Measurements from ENCODE around the gene NELFA.

Gene NELFA

DNA sequence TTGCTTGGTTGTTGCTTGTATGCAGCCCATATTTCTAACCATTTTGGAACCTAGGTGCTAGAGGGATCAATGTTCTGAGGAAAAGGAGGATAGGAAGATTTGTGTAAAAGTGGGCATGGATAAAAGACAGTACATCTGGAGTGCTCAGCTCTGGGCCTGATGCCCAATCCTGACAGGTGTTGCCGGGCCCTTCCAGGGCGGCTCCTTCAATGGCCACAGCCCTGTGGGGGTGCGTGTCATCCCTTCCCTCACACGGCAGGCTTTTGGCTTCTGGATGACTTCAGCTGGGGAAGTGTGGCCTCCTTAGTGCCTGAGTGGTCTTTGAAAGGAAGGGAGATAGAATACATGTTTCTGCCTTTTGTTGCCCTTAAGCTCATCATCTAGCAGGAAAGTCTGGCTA lies 47.2 kb downstream of the NELFA start:
- no peak for DNase-seq

DNA sequence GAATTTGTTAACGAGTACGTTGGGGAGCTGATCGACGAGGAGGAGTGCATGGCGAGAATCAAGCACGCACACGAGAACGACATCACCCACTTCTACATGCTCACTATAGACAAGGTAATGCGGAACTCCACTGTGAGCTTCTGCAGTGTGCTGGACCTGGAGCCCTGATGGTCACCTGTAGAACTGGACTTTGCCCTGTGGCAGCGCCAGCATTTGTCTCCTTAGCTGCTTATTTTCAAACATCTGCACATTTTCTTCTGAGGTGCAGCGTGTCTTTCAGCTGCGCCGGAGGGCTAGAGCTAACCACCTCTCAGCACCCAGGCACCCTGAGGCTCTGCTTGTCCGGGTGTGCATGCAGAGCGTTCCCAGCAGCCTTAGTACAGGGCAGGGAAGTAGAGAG lies 47.7 kb downstream of the NELFA start:
- no peak for DNase-seq

DNA sequence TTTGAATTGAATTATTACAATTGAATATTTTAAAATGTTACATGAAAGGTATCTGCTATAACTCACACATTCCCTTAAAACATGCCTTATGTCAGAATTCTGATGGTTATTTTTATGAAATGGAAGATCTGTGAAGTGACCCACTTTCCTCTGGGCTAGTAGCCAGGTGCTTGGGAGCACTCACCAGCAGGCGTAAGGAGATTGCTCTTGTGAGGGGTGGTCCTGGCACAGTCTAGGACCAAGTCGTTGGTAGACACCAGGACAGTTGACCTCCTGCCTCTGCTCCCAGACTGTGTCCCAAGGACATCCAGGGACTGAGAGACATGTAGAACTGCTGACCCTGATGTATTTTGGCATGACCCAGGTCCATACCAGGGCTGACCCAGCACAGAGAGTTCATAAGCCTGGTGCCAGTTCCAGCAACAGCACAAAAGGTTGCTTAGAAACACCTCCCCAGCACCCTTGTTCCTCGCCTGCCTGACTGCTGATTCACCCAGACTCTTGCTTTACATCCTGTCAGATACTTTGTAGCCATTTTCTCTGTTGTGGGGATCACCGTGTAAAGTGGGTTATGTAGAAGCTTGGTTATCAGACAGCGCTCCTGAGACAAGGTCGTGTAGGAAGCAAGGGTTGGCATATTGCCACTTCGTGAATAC lies 48.5 kb downstream of the NELFA start:
- no peak for DNase-seq

DNA sequence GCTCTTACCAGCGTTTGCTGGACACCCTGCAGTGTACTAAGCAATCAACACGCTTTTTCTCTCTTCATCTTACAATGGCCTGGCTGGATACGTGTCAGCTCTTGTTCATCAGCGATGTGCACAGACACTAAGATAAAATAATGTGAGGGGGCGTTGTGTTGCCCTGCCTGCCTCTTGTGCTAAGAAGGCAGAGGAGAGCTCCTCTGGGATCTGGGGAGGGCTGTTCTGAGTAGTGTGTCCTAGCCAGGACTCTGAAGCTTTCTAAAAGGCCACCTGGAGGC lies 49.7 kb downstream of the NELFA start:
- no peak for DNase-seq

DNA sequence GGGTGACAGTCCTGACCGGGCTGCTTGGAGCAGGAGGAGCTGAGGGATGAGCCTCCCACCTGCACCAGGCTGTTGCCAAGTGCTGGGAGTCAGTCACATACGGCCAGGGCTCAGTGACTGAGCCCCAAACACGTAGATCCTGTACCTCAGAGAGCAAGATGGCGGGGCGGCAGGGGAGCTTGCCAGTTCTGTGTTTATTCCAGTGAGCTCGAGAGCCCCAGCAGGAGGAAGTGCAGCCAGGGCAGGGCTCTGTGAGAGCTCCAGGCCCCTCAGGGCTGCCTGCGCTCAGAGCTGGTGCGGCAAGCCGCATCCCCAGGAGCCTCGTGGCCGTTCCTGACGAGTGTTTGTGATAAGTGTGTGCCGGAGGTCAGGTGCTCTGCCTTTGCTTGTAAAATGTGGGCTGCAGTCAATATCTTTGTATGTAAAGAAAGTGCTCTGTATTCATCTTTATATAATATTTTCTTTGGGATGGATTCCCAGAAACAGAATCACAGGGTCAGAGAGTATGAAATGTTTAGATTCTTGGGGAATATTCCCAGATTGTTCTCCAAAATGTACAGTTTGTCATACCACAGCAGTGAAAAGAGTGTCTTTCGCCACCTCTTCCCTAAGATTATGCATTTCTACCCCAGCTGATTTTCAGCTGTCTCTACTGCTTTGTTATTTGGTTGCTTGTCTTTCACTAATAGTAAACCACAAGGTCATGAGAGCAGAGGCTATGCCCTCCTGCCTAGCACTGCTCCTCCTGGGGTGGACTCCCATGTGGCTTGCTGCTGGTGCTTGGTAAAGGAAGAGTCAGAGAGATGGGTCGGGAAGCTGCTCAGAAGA lies 50.3 kb downstream of the NELFA start:
- no peak for DNase-seq

DNA sequence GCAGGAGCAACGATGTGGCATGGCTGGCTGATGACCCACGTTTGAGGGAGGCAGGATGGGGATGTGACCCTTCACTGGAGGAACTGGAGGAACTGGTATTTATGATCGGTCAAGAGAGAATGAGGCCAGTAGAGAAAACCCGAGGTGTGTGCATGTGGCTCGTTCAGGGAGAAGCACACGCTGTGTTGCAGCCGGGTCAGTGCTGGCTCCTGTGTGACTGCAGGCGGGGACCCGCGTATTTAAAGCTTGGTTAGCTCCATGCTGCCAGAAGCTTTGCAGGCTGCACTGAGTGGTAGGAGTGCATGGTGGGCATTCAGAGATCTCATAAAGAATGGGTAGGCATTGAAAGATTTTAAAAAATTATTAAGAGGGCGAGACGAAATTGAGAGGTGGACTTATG lies 52.1 kb downstream of the NELFA start:
- no peak for DNase-seq

DNA sequence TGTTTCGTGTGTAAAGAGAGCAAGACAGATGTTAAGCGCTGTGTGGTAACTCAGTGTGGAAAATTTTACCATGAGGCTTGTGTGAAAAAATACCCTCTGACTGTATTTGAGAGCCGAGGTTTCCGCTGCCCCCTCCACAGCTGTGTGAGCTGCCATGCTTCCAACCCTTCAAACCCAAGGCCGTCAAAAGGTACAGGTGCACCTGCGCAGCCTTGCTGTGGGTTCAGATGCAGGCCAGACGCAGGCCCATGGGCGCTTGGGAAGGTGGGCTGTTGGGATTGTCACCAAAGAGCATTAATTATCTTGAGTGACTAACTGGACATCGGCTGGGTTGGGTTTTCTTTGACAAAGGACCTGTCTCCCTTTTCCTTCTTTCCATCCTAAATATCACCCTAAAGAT lies 55.4 kb downstream of the NELFA start:
- DNase-seq: no peak

DNA sequence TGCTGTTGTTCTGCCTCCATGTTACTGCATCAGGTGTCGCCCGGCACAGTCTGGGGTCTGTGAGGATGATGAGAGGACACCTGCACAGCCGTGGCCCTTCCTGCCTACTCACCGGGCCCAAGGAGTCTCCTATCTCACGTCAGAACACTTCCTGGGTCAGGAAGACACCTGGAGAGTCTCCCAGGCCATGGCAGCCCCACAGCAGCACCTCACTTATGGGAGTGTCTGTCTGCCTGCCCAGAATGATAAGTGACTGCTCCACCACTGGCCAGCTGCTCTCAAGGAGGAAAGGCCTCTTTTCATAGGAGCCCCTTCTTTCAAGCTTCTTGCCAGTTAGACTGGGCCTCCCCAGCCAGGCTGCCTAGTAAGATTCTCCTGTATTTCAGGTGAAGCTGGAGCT lies 56.1 kb downstream of the NELFA start:
- no peak for DNase-seq

DNA sequence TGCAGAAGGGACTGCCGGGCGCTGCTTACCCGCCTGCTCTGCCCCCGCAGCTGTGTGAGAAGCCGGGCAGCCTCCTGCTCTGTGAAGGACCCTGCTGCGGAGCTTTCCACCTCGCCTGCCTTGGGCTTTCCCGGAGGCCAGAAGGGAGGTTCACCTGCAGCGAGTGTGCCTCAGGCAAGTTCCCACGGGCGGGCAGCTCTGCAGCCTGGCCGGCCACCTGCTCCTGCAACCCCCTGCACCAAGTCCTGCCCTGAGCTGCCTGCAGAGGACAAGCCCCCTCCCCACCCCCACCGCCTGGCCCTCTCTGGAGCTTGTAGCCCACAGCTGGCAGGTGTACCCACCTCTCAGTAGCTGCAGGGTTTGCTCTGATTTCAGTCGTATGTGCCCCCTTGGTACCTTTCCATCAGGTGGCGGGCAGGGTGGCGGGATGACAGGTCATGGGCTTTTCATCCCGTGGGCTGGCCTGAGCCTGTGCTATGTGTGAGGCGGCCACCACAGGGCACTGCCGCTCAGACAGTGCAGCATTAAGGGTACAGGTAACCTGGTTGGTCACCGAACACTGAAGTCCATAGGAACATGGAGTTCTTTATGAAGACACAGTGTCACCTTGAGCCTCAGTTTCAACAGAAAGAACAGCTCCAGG lies 56.6 kb downstream of the NELFA start:
- DNase-seq: no peak

DNA sequence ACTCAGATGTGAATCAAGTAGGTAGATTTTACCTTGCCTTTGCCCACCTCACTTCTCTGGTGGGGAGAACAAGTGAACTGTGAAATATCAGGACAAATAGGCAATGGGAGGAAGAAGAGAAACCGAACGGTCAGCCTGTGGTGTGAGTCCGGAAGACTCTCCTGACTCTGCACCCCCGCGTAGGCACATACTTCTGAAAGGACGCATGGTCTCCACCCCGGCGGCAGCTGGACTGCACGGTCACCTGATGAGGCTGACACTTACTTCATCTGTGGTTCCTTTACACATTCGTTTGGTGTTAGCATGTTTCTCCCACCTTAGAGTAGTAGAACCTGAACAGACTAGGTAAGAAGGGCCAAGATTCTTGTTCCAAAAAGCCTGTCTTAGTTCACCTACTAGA lies 58.4 kb downstream of the NELFA start:
- DNase-seq: no peak

DNA sequence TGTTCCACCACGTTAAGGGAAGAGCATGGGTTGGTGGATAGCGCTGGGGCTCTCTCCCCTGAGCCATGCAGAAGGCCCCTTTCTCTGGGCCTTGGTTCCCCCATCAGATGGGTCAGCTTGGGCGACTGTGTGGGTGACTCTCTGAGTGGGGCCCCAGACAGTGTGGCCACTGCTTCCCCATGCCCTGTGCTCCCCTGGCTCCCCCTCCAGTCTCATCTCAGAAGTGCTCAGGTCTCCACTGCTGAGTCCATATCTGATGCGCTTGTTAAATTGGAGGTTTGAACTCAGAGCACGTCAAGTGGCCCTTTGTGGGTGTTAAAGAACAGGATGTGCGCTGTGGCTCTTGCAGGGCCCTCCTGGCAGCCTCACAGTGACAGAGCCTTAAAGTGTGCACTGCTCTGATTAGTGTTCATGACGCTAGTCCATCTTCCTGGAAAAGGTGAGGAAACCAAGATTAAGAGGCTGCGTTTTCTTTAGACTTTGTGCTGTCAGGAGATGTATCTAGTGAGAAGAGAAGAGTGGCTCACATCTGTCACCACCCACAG lies 59.8 kb downstream of the NELFA start:
- DNase-seq: no peak

DNA sequence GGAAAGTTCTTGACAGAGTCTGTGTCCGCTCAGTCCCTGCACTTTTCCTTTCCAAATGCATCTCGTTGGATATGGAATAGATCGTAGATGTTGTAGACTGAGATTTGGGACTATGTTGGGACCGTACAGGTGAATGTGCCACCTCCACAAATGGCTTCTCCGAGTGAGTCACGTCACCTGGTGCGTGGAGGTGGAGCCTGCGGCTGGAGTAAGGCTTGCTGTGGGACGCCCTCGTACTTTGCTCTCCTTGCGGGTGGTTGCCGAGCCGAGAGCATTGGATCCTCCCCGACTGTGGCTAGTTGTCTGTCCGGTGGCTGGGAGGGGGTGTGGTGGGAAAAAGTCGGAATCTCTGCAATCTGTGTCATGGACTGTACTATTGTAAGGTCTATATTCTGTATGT lies 60.5 kb downstream of the NELFA start:
- DNase-seq: no peak

DNA sequence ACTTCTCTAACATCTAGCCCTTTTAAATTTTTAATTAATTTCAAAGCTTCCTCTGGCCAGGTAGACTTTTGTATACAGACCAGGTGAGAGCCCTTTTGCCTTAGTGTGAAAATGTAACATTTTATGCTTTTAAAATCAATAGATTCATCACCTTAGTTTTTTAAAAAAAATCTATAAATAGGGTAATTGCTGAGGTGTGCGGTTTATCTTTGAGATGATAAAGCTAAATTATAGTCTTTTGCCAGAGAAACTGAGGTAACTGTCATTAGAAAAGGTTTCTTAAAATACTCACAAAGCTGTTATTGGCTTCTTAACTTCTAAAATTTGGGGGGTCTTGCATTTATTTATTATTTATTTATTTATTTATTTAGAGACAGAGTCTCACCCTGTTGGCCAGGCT lies 62.9 kb downstream of the NELFA start:
- DNase-seq: no peak

DNA sequence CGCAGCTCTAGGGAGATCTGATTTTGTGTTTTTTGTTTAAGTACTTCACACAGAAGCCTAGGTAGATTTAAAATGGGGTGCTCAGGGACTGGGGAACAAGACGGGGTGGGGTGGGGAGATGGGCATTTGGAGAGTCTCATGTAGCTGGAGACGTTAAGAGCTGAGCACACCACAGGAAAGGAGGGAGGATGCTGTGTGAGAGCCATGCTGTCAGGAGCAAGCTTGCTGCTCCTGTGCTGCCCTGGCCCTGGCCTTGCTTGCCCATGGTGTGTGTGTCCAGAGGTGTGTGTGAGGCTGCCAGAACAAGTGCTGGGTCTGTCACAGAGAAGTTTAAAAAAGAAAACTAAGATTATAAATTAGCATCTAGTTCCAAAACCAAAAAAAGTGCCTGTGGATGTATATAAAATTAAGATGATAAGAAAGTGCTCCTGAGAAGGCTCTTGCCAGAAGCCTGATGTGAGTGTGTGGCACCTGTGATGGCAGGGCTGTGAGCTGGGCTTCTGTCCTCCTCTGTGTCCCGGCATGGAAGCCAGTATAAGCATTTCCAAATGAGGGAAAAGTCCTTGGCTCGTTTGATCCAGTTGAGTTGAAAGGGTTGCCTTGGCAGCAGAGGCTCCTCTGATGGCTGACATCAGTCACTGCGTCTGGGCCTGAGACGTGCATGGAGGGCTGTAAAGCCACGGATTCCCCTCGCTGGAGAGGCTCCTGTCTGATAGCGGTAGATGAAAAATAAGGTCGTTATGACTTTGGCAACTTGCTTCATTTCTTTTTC lies 63.5 kb downstream of the NELFA start:
- DNase-seq: no peak

DNA sequence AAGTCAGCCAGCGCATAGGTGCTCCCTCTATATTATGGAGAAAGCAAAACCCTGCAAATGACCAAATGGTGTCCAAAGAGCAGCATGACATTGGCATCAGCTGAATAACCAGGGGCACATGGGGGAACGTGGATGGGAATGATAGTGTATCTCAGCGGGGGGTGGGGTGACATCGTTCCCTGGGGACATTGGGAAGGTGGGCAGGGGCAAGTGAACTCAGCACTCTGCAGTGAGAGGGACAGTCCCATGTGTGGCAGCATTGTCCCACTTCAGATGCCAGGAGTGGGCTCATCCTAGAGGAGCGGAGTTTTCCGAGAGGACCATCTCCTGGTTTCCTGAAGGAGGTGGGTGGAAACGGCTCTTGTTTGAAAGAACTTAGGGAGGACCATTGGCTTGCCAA lies 64.8 kb downstream of the NELFA start:
- DNase-seq: no peak

DNA sequence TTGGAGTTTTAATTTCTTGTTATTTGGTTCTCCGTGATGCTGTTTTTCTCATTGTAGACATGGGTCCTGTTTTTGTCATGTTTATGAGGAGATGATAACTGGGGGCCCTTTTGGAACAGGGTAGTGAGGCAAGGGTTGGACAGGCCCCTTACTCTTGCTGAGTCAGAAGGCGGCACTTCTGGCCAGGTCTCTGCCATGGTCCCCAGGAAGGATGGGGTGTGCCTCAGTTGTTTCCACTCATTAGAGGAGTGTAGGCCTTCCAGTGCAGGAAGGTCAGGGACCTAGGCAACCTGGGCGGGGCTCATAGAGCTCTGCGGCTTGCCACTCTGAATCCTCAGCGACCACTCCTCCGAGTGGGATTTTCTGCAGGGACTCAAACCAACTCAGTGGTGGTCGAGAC lies 68.2 kb downstream of the NELFA start:
- no peak for DNase-seq

DNA sequence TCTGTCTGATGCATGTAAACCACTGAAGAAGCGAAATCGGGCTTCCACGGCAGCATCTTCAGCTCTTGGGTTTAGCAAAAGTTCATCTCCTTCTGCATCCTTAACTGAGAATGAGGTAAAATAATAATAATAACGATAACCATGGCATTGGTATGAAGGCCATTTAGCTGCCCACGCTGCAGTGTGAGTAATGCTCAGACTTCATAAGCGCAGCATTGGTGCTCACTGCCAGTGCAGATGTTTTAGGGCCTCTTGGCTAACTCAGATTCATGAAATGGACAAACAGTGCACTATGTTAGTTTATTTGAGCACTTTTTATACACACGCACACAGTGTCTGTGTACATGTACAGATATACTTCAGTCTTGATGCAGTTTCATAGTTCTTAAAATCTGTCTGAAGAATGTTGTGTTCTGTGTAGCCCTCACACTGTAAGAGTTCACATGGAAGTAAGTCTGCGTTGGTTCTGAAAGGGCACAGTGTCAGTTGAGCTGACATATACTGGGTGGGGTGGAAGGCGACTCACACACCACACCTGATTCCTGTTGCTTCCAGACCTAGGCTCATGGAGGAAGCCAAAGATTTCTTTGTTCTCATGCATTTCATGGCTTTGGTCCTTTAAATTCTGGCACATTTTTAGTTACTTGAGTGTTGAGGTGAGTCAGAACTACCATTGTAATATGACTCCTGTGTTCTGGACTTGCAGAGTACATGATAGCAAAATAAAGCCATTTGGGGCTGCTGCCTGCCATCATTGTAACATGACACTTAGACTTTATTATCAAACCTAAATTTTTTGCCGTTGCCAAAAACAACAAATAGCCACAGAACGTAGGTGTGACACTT lies 68.9 kb downstream of the NELFA start:
- no peak for DNase-seq

DNA sequence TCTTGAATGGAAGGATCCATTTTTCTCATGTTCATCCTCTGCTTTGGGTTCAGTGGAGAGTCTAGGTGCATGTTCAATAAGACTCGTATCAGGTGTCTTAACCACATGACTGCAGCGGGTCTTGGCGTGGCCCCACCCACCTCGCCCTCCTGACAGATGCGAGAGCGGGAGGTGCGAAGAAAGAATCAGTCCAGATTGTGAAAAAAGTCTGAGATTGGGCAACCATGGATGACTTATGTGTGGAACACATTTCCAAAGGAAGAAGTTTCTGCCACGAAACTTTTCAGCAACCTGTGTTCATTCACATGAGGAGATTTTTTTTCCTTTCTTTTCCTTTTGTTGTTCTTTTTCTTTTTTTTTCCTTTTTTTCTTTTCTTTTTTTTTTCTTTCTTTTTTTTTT lies 70.7 kb downstream of the NELFA start:
- no peak for DNase-seq

DNA sequence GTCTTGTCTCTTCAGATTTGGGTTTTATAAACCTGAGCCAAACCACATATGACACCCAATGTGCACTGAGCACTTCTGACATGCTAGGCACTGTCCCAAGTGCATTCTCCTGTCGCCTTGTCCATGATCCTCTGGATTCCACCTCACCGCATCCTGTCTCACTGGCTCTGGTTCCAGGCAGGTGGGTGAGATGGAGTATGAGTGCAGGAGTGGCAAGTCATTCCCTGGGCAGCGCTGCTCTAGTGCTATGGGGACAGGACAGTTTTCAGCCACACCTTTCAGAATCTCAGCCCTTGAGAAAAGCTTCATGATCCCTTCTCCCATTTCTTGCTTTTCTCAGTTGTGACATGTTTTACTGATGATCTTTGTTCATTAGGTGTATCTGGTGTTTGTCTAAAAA lies 71.2 kb downstream of the NELFA start:
- DNase-seq: no peak

DNA sequence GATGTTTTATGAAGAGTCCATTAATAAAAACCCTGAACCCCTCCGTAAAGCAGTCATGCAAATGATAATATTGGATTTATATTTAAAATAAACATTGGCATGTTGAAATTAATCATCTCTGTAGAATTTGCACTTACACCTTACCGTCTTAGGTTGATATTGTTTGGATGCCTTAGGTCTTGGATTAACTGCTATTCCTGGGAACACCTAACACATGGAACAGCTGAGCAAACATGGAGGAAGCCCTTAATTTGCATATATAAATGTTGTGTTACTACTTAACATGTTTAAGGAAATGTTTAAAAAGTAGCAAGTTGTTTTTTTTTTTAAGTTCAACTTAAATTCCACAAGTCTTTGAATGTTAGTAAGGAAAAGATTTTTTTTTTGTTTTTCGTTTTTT lies 75.1 kb downstream of the NELFA start:
- no peak for DNase-seq

DNA sequence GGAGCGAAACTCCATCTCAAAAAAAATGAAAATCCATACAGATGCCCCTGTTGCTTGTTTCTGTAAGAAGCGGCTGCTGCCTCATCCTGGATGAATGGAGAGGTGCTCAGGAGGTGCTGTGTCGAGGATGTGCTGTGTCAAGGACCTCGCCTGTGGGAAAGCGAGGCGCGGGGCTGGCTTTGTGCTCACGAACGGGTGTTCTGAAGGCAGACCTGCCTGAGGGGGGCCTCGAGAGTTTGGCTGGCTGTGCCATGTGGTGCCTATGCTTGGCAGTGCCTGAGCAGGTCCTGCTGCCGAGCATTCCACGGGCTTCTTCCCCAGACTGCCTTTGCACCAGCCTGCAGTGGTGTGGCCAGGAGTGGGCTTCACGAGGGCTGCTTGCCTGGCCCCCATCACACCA lies 76.0 kb downstream of the NELFA start:
- DNase-seq: no peak
